ENCODE data around the gene TMEM179.
"Not testable (repeated sequence)": the region's sequence is repeated elsewhere in the genome, so short reads cannot be mapped to it uniquely, and the experiment has no call there.

The TMEM179 gene

GRCh38 chr14:104583424-104584306 lies 20.9 kb downstream of the TMEM179 start:
- in situ Hi-C loops (cut with HindIII; ENCODE audit: low sequenced_read_pairs): no loop called here
- no peak overlapping the region for H3K4me3 ChIP-seq (ENCODE audit: low read depth, low read length)
- DNase-seq (ENCODE audit: low read depth): no peak
- TF ChIP-seq, protein P1, sequence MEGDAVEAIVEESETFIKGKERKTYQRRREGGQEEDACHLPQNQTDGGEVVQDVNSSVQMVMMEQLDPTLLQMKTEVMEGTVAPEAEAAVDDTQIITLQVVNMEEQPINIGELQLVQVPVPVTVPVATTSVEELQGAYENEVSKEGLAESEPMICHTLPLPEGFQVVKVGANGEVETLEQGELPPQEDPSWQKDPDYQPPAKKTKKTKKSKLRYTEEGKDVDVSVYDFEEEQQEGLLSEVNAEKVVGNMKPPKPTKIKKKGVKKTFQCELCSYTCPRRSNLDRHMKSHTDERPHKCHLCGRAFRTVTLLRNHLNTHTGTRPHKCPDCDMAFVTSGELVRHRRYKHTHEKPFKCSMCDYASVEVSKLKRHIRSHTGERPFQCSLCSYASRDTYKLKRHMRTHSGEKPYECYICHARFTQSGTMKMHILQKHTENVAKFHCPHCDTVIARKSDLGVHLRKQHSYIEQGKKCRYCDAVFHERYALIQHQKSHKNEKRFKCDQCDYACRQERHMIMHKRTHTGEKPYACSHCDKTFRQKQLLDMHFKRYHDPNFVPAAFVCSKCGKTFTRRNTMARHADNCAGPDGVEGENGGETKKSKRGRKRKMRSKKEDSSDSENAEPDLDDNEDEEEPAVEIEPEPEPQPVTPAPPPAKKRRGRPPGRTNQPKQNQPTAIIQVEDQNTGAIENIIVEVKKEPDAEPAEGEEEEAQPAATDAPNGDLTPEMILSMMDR (IDR thresholded peaks at IDR 0.05; ENCODE audit: low read depth, low read length, missing control alignments): no peak

DNA sequence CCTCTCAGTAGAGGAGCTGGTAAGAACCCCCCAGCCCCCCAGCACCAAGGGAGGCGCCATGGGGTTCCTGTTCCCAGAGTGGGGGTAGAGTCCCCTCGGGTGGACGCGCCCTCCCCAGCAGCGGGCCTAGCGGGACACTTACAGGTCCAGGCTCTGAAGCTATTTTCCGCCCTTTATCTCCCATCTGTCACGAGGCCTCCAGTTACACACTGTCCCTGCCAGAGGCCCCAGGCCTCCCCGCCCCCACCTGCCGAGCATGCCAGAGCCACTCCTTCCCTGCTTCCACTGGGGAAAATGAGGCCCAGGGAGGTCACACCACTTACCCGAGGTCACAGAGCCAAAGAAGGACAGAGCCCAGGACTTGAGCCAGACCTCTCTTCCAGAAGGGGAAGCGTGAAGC lies 21.9 kb downstream of the TMEM179 start:
- no peak for DNase-seq (ENCODE audit: low read depth)
- in situ Hi-C loops (cut with HindIII; ENCODE audit: low sequenced_read_pairs): no loop called here
- TF ChIP-seq, protein P1 (IDR thresholded peaks at IDR 0.05; ENCODE audit: low read depth, low read length, missing control alignments): no peak
- no peak overlapping the region for H3K4me3 ChIP-seq (ENCODE audit: low read depth, low read length)

GRCh38 chr14:104582005-104582404 lies 22.6 kb downstream of the TMEM179 start:
- H3K4me3 ChIP-seq (ENCODE audit: low read depth, low read length): no peak overlapping the region
- no peak for DNase-seq (ENCODE audit: low read depth)
- TF ChIP-seq, protein P1 (IDR thresholded peaks at IDR 0.05; ENCODE audit: low read depth, low read length, missing control alignments): no peak
- in situ Hi-C loops (cut with HindIII; ENCODE audit: low sequenced_read_pairs): no loop called here

- in situ Hi-C loops (cut with HindIII; ENCODE audit: low sequenced_read_pairs): no loop called here
- no peak overlapping the region for H3K4me3 ChIP-seq (ENCODE audit: low read depth, low read length)
- no peak for DNase-seq (ENCODE audit: low read depth)
- TF ChIP-seq, protein P1 (IDR thresholded peaks at IDR 0.05; ENCODE audit: low read depth, low read length, missing control alignments): no peak
Measured at GRCh38 chr14:104581521-104581920, 23.1 kb downstream of the TMEM179 start.

DNA sequence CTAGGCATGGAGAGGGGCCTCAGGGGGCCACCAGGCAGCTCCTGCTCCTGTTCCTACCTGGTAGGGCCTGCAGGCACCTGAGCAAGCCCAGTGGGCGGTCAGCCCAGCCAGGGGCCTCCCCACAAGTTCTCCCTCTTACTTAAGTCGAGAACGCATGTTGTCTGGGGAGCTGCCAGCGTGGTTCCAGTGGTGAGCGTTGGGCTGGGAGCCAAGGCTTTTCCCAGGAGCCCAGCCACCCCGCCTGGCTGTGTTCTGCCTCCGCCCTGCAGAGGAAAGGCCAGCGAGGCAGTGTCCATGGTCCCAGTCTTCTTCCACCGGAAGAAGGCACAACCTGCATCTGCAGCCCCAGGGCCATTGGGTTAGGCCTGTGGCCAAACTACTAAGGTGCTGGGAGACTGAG lies 23.6 kb downstream of the TMEM179 start:
- TF ChIP-seq, protein P1 (IDR thresholded peaks at IDR 0.05; ENCODE audit: low read depth, low read length, missing control alignments): no peak
- in situ Hi-C loops (cut with HindIII; ENCODE audit: low sequenced_read_pairs): no loop called here
- no peak overlapping the region for H3K4me3 ChIP-seq (ENCODE audit: low read depth, low read length)
- no peak for DNase-seq (ENCODE audit: low read depth)

DNA sequence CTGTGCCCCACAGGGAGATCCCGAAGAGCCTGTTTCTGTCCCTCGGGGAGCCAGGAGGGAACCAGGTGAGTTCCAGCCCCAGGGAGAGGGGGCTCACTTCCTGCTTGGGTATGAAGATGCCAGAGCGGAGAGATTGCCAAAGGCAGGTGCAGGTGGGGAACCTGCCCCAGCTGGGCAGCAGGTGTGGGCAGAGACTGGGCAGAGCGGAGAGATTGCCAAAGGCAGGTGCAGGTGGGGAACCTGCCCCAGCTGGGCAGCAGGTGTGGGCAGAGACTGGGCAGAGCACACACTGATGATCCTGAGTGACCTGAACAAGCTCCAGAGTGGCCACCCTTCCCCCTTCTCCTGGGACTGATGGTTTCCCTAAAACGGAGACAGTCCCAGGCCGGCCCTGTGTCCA lies 24.6 kb downstream of the TMEM179 start:
- in situ Hi-C loops (cut with HindIII; ENCODE audit: low sequenced_read_pairs); H3K4me3 ChIP-seq (ENCODE audit: low read depth, low read length); DNase-seq (ENCODE audit: low read depth): not testable (repeated sequence)

DNA sequence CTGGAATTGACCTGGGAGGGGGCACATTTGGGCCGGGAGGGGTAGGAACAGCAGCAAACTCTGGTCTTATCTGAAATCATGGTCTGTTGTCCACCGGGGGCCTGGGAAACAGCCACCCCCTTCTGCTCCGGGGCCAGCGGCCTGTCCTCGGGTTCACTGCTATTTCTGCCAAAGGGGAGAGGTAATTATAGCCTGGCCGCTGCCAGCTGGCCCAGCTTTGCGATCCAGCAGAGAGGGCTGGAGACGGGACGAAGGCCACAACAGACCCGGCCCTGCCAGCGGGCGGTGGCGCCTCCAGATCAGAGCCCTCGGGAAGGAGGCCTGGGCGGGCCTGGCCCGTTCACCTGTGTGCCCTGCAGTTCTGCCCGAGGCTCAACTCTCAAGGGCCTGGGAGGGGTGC lies 25.1 kb downstream of the TMEM179 start, which contains the start of gene C14orf180:
Gene C14orf180, plus strand, starts transcription at position 258 of the 400 bp plus-strand sequence. CDS start 6,667 bp downstream, outside the sequence.
- no peak within 1 kb of the TSS for H3K4me3 ChIP-seq (ENCODE audit: low read depth, low read length)
- in situ Hi-C loops (cut with HindIII; ENCODE audit: low sequenced_read_pairs): no loop called here
- TF ChIP-seq, protein P1 (IDR thresholded peaks at IDR 0.05; ENCODE audit: low read depth, low read length, missing control alignments): no peak
- no peak for DNase-seq (ENCODE audit: low read depth)
